ENCODE results near the gene CXCL9. TPM values are rescaled to one million over a fixed set of nuclear protein-coding genes. Genes with fewer than 3 reads are reported as not detected.

Gene CXCL9
- total RNA-seq (2014; rRNA removed): not detected in 2 replicates
- not detected for Bru-seq, nascent RNA
- percentile 14 among the genes with signal in this experiment for BruChase-seq, experiment 1, labeled RNA remaining after a 6-hour chase
- BruChase-seq, experiment 2, labeled RNA remaining after a 2-hour chase: percentile 18 among the genes with signal in this experiment
- long read RNA-seq: 0 reads

- H4K20me1 ChIP-seq (ENCODE audit: low read length): no peaks in the 10 kb centered on the region
- no peaks in the 10 kb centered on the region for H3K9me3 ChIP-seq (ENCODE audit: low read length)
- no peaks in the 10 kb centered on the region for H3K27me3 ChIP-seq (ENCODE audit: low read length)
- peak within 1 kb of the TSS; percentile 37 for H3K27ac ChIP-seq (ENCODE audit: low read length)
- peaks cover 31% of the 10 kb centered on the region for H3K4me1 ChIP-seq (ENCODE audit: insufficient read depth, low read length)
- H2AFZ ChIP-seq (ENCODE audit: low read length): no peak within 1 kb of the TSS
- no peak for TF ChIP-seq CTCF (conservative IDR thresholded peaks at IDR 0.05; ENCODE audit: low read depth, low read length)
- TF ChIP-seq EZH2phosphoT487 (IDR thresholded peaks at IDR 0.05; ENCODE audit: borderline replicate concordance, low read length): no peak
- TF ChIP-seq EZH2 (IDR thresholded peaks at IDR 0.05; ENCODE audit: low read length, unreplicated experiment): no peak
- DNase-seq: peak; percentile 86
- H3K9ac ChIP-seq (ENCODE audit: low read length): no peak within 1 kb of the TSS
- H3K4me3 ChIP-seq (ENCODE audit: low read length): no peak within 1 kb of the TSS
- no peaks in the 10 kb centered on the region for H3F3A ChIP-seq (ENCODE audit: low read length, unreplicated experiment)
- no TSS peak for BruUV-seq (replicated peaks)
- H3K9me2 ChIP-seq (replicated peaks; ENCODE audit: low read length): no peaks in the 10 kb centered on the region
- H3K79me2 ChIP-seq (ENCODE audit: low read length): no peaks in the 10 kb centered on the region
- intact Hi-C loops (cut with micrococcal nuclease): no loop called here
- H3K36me3 ChIP-seq (ENCODE audit: low read depth, low read length): no peaks in the 10 kb centered on the region
- ChIA-PET POLR2A (ENCODE audit: unreplicated experiment) (no interaction called here), CTCF (no interaction called here)
- peak within 1 kb of the TSS; percentile 49 for H3K4me2 ChIP-seq (ENCODE audit: low read length)
- peak; percentile 81 for ATAC-seq
Measured at GRCh38 chr4:76007089-76007862, at the start of gene CXCL9. Gene CXCL9 (minus strand): TSS chr4:76007509. CDS start chr4:76007449, 60 bp downstream.

- intact Hi-C loops (cut with micrococcal nuclease): no loop called here
- H3K79me2 ChIP-seq (ENCODE audit: low read length): no peaks in the 10 kb centered on the region
- no peaks in the 10 kb centered on the region for H4K20me1 ChIP-seq (ENCODE audit: low read length)
- H3K9me2 ChIP-seq (replicated peaks; ENCODE audit: low read length): no peaks in the 10 kb centered on the region
- no peak overlapping the region for H3K4me3 ChIP-seq (ENCODE audit: low read length)
- H3K36me3 ChIP-seq (ENCODE audit: low read depth, low read length): no peaks in the 10 kb centered on the region
- no peaks in the 10 kb centered on the region for H3K9me3 ChIP-seq (ENCODE audit: low read length)
- BruUV-seq (replicated peaks): no TSS peak
- no peak overlapping the region for H3K9ac ChIP-seq (ENCODE audit: low read length)
- H2AFZ ChIP-seq (ENCODE audit: low read length): no peak overlapping the region
- POLR2A ChIA-PET (ENCODE audit: unreplicated experiment): no interaction called here
- DNase-seq: no peak
- H3K27ac ChIP-seq (ENCODE audit: low read length): no peak overlapping the region
- 0 out of 2 replicates have a peak, but pooled peaks cover 4% of the 10 kb centered on the region for H3K27me3 ChIP-seq (ENCODE audit: low read length)
- no peaks in the 10 kb centered on the region for H3F3A ChIP-seq (ENCODE audit: low read length, unreplicated experiment)
- no peak for ATAC-seq
- TF ChIP-seq CTCF (conservative IDR thresholded peaks at IDR 0.05; ENCODE audit: low read depth, low read length): no peak
- TF ChIP-seq EZH2 (IDR thresholded peaks at IDR 0.05; ENCODE audit: low read length, unreplicated experiment): no peak
- no peak for TF ChIP-seq EZH2phosphoT487 (IDR thresholded peaks at IDR 0.05; ENCODE audit: borderline replicate concordance, low read length)
- H3K4me1 ChIP-seq (ENCODE audit: insufficient read depth, low read length): peaks cover 13% of the 10 kb centered on the region
- CTCF ChIA-PET: no interaction called here
- no peak overlapping the region for H3K4me2 ChIP-seq (ENCODE audit: low read length)
Measured at GRCh38 chr4:76055421-76055820, 48.1 kb upstream of the CXCL9 start.

GRCh38 chr4:76055016-76055415, 47.7 kb upstream of the CXCL9 start:
- peaks cover 12% of the 10 kb centered on the region for H3K4me1 ChIP-seq (ENCODE audit: insufficient read depth, low read length)
- CTCF ChIA-PET: no interaction called here
- no peak overlapping the region for H3K27ac ChIP-seq (ENCODE audit: low read length)
- no peaks in the 10 kb centered on the region for H3F3A ChIP-seq (ENCODE audit: low read length, unreplicated experiment)
- H3K4me3 ChIP-seq (ENCODE audit: low read length): no peak overlapping the region
- intact Hi-C loops (cut with micrococcal nuclease): no loop called here
- no peaks in the 10 kb centered on the region for H3K79me2 ChIP-seq (ENCODE audit: low read length)
- H4K20me1 ChIP-seq (ENCODE audit: low read length): no peaks in the 10 kb centered on the region
- no peak for DNase-seq
- no peak overlapping the region for H3K9ac ChIP-seq (ENCODE audit: low read length)
- H3K4me2 ChIP-seq (ENCODE audit: low read length): no peak overlapping the region
- H3K36me3 ChIP-seq (ENCODE audit: low read depth, low read length): no peaks in the 10 kb centered on the region
- H2AFZ ChIP-seq (ENCODE audit: low read length): no peak overlapping the region
- no peaks in the 10 kb centered on the region for H3K9me2 ChIP-seq (replicated peaks; ENCODE audit: low read length)
- BruUV-seq (replicated peaks): no TSS peak
- TF ChIP-seq EZH2 (IDR thresholded peaks at IDR 0.05; ENCODE audit: low read length, unreplicated experiment): no peak
- TF ChIP-seq EZH2phosphoT487 (IDR thresholded peaks at IDR 0.05; ENCODE audit: borderline replicate concordance, low read length): no peak
- TF ChIP-seq CTCF (conservative IDR thresholded peaks at IDR 0.05; ENCODE audit: low read depth, low read length): no peak
- H3K9me3 ChIP-seq (ENCODE audit: low read length): no peaks in the 10 kb centered on the region
- POLR2A ChIA-PET (ENCODE audit: unreplicated experiment): interaction anchor here (0.6 kb wide), 1 partner anchor 203 kb away, joined by 3 read pairs; no protein-coding TSS in a partner anchor
- H3K27me3 ChIP-seq (ENCODE audit: low read length): 0 out of 2 replicates have a peak, but pooled peaks cover 4% of the 10 kb centered on the region
- ATAC-seq: no peak
